Measurements from ENCODE around the gene SEMA3C.

Gene SEMA3C

GRCh38 chr7:80884511-80885195 is 34.2 kb downstream of the SEMA3C start:
- no peak for DNase-seq

GRCh38 chr7:80883154-80884025 is 35.5 kb downstream of the SEMA3C start:
- DNase-seq, result no peak

- DNase-seq, result no peak
Measured at GRCh38 chr7:80882213-80882801, 36.5 kb downstream of the SEMA3C start.

- DNase-seq, result no peak
Measured at GRCh38 chr7:80881351-80881900, 37.4 kb downstream of the SEMA3C start.

- no peak for DNase-seq
Measured at GRCh38 chr7:80879849-80880248, 39.0 kb downstream of the SEMA3C start.

GRCh38 chr7:80876894-80877414 is 41.9 kb downstream of the SEMA3C start:
- no peak for DNase-seq

- no peak for DNase-seq
Measured at GRCh38 chr7:80875537-80876120, 43.2 kb downstream of the SEMA3C start.

GRCh38 chr7:80873140-80873539 is 45.7 kb downstream of the SEMA3C start:
- no peak for DNase-seq

GRCh38 chr7:80871228-80871627 is 47.6 kb downstream of the SEMA3C start:
- DNase-seq, result no peak

GRCh38 chr7:80870813-80871212 is 48.0 kb downstream of the SEMA3C start:
- no peak for DNase-seq

- DNase-seq, result no peak
Measured at GRCh38 chr7:80869821-80870751, 48.8 kb downstream of the SEMA3C start.

- DNase-seq, result no peak
Measured at GRCh38 chr7:80869106-80869784, 49.6 kb downstream of the SEMA3C start.

GRCh38 chr7:80868566-80868965 is 50.3 kb downstream of the SEMA3C start:
- DNase-seq, result no peak

GRCh38 chr7:80860554-80860953 is 58.3 kb downstream of the SEMA3C start:
- no peak for DNase-seq

GRCh38 chr7:80859272-80859970 is 59.4 kb downstream of the SEMA3C start:
- no peak for DNase-seq

- DNase-seq, result no peak
Measured at GRCh38 chr7:80858141-80858903, 60.5 kb downstream of the SEMA3C start.

GRCh38 chr7:80856769-80857168 is 62.1 kb downstream of the SEMA3C start:
- no peak for DNase-seq

GRCh38 chr7:80851896-80852476 is 66.9 kb downstream of the SEMA3C start:
- no peak for DNase-seq

GRCh38 chr7:80848841-80849240 is 70.0 kb downstream of the SEMA3C start:
- DNase-seq, result no peak
